ENCODE data around the gene CERS3.

DNA sequence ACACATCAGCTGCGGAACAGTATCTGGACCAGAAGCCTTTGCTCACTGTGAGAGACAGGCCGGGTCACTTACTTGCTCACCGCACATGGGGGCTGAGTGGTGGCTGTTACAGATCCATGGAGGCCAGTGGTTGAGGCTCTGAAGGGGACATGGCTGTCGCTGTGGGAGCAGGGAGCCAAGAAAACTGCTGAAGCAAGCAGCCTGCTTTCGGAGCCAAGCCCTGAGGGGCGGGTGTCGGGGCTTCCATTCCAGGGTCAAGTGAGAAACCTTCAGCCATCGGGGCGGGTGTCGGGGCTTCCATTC is 144.7 kb downstream of the CERS3 start:
- no peak for TF ChIP-seq POLR2A (IDR thresholded peaks at IDR 0.05)
- no peak for TF ChIP-seq CTCF (IDR thresholded peaks at IDR 0.05)
